NCI-H2029 (cell line): ENCODE results near the gene FOXL1.

ENCODE experiments used
- DNase-seq: peaks from one replicate; lab custom pipeline; 2025; lab: John Stamatoyannopoulos, UW

FOXL1 gene

DNA sequence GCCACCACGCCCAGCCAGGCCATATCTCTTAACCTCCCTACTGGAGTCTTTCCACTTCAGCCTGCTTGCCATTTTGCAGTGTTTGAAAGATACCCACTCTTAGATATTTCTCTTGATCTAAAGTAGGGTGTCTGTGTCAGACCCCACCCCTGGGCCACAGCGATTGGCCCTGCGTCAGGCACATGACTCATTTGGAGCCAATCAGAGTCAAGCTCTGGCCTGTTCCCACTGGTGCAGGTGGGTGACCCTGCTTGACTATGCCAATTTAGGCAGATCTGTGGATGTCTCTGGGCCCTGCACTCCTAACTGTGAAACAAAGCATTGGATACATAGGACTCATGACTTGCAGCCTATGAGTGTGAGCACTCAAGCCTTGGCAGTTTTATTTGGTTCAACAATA lies 27.6 kb downstream of the FOXL1 start:
- no peak for DNase-seq

- no peak for DNase-seq
These were observed 30.0 kb downstream of the FOXL1 start for GRCh38 chr16:86608301-86608747.

DNA sequence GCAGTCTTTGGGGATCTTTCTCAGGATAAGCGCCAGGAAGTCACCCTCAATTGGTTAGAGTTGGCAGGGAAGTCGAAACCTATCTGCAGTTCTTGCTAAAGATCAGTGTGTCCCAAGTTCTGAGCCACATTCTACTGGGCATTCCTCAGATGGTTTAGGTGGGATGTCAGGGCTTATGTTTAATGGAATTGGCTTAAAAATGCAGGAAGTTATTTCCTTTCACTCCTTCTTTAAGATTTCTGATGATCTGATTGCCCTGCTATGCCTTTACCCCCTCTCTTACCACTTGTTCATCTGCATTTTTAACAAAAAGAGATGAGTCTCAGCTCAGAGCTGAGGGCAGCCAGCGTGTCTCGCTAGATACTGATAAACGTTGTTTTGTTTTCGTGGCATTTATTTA lies 30.8 kb downstream of the FOXL1 start:
- no peak for DNase-seq

GRCh38 chr16:86609661-86610060 lies 31.3 kb downstream of the FOXL1 start:
- no peak for DNase-seq

GRCh38 chr16:86610779-86611524 lies 32.6 kb downstream of the FOXL1 start:
- DNase-seq = no peak

- DNase-seq = no peak
These were observed 33.1 kb downstream of the FOXL1 start for GRCh38 chr16:86611525-86611855.

DNA sequence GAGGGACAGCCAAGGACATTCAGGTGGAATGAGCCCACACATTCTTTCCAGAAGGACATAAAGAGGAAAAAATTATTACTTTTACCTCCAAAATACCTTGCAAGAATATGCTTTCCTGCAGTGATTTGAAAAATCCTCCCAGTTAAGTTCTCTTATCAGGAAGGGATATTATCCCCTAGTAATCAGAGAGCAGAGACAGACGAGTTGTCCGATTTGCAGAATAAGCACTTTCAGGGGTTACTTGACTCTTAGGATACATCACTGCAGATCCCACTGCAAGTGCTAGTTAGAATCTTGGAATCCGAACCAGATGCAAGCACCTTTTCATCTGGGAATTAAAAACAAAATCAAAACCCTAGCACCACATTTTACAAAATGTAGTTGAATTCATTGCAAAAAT lies 33.6 kb downstream of the FOXL1 start:
- DNase-seq = no peak

- DNase-seq = no peak
These were observed 36.4 kb downstream of the FOXL1 start for GRCh38 chr16:86614699-86615098.

DNA sequence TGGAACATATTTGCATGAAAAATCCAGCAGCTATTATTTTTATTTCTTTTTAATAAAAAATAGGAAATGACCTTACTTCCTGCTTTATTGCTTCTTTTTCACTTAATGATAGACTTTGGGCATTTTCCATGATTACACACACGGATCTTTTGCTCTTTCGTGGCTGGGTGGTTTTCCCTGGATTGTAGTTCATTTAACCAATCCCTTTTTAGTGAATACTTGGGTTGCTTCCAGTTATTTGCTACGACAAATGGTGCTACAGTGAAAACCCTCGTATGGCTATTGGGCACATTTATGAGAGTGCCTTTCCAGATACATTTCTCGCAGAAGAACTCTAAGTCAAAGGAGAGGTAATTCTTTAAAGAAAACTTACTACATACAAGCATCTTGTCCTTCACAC lies 38.6 kb downstream of the FOXL1 start:
- no peak for DNase-seq

- DNase-seq = no peak
These were observed 40.3 kb downstream of the FOXL1 start for GRCh38 chr16:86618431-86619238.

DNA sequence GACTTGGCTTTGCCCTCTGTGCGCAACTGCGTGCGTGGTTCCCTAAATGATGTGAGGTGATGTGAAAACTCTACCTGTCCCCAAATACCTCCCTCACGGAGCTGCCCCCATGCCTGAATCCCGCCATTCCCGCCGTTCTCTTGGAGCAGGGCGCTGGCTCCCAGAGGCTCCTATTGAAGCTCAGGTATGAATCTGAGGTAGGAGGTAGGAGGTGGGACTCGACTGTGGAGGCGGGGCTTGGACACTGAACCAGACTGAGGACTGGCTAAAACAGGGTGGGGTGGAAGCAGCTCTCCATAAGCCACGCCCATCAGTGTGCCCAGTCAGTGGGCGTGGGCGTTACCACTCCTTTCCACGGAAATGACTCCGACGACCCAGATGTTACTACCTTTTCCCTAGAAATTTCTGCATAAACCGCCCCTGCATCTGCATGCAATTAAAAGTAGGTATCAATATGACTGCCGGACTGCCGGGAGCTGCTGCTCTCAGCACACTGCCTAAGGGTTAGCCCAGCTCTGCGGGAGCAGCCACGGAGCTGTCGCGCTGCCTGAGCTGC lies 41.0 kb downstream of the FOXL1 start:
- DNase-seq = peak; percentile 51

GRCh38 chr16:86620184-86620583 lies 41.8 kb downstream of the FOXL1 start:
- no peak for DNase-seq

DNA sequence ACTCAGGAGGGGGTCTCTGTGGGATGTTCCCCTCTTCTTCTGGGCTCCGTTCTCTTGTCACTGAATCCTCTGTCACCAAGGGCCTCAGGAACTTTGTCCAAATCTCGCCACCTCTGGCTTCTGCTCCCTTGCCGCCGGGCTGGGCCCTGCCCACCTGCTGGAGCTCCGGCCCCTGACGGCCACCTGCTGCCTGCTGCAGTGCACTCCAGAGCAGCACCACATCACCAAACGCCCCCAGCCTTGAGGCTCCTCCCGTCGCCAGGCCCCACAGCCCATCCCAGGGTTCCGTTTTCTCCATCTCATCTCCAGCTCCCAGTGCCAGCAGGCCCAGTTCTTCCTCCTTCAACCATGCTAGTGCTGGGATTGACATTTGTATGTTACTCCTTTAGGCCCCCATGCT lies 43.6 kb downstream of the FOXL1 start:
- DNase-seq = no peak

GRCh38 chr16:86622700-86623615 lies 44.6 kb downstream of the FOXL1 start:
- no peak for DNase-seq

DNA sequence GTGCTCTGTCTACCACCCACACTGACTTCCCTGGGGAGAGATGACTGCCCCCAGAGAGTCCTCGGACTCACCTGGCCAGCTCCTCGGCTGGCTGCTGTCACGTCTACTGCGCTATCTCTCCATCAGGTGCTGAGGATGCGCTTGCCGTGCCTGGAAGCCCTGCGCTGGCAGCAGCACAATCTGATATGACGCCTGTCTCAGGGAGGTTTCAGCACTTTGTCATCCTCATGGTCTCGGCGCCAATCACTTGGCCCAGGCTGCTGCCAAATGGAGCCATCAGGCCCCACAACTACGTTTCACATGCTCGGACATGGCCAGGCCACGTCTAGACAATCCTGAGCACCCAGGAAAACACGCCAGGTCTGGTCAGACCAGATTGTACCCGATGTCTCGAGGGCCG lies 46.7 kb downstream of the FOXL1 start:
- no peak for DNase-seq

DNA sequence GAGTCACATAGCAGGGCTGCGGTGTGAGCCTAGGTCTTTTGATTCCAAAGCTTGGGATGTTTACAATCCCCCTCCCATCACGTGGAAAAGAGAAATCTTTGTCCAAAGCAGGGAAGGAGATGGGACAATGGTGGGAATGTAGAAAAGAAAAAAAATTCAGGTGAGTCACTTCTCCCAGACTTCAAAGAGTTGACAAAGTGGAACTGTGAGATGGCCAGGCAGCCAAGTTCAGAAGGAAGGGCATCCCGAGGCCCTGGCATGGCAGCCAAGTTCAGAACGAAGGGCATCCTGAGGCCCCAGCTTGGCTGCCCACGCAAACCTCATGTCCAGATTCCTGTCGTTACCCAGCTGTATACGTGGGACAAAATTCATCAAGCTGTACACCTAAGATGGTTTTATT lies 47.5 kb downstream of the FOXL1 start:
- no peak for DNase-seq

DNA sequence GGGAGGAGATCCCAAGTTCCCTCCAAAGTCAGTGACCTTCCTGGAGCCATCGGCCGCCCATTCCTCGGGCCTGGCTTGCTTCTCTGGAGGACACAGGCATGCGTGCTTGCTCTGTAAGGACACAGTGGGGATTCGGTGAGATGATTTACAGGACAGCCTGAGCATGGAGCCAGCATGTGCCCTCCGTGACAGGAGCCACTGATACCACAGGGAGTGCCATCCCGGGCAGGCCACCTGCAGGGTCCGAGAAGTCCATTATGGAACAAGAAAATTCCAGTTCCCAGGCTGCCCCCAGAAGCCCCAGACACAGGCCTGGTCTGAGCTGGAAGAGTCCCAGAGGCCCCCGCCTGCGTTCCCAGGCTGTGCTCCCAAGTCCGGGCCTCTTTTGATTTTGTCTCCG lies 47.9 kb downstream of the FOXL1 start:
- DNase-seq = no peak

GRCh38 chr16:86626966-86627365 lies 48.6 kb downstream of the FOXL1 start:
- no peak for DNase-seq

- no peak for DNase-seq
These were observed 50.3 kb downstream of the FOXL1 start for GRCh38 chr16:86628614-86629013.

DNA sequence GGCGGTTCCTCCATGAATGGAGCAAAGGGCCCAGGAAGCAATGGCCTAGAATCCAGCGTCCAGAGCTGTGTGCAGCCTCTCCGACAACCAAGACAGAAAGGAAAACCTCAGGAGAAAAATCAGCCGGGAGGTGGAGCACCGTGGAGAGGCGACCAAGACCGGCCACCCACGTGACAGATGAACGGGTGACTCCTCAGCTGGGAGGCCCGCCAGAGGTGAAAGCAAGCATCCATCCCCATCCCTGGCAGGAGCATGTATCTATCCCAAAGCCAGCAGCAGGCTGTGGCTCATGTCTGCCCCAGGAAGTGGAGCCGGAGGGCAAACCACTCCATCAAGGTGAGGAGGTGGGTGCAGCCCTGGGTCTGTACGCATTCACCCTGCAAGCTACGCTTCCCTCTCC lies 52.1 kb downstream of the FOXL1 start:
- DNase-seq = no peak

GRCh38 chr16:86631444-86631843 lies 53.1 kb downstream of the FOXL1 start:
- DNase-seq = no peak
